Mesothelial cell of epicardium (in vitro differentiated cells): Measurements from ENCODE around the gene PRAF2. TPM values are rescaled to one million over a fixed set of nuclear protein-coding genes. Genes with fewer than 3 reads are reported as not detected.
A peak's percentile ranks its signal among the peaks of the same experiment; 100 is the strongest.

Source experiments
- DNase-seq, 2 experiments: peaks; one replicate each; pipeline ENCODE4 v3.0.0; 2021; ENCODE audit warnings: low spot score in 2 of 2; ENCODE audit not compliant: unreplicated experiment in 2 of 2
- H3K27ac Mint-ChIP-seq: 2 replicates; pipeline ENCODE4 v1.8.0; 2021; ENCODE audit warnings: mixed read lengths
- H3K27me3 Mint-ChIP-seq: 2 replicates; pipeline ENCODE4 v1.8.0; 2021; ENCODE audit warnings: low read depth, mixed read lengths
- H3K36me3 Mint-ChIP-seq: 2 replicates; pipeline ENCODE4 v1.8.0; 2021; ENCODE audit warnings: mixed read lengths
- H3K4me1 Mint-ChIP-seq: 2 replicates; pipeline ENCODE4 v1.8.0; 2021; ENCODE audit warnings: mixed read lengths
- H3K4me3 Mint-ChIP-seq: 2 replicates; pipeline ENCODE4 v1.8.0; 2021; ENCODE audit warnings: mild to moderate bottlenecking, moderate library complexity, mixed read lengths
- H3K9me3 Mint-ChIP-seq: 2 replicates; pipeline ENCODE4 v1.8.0; 2021; ENCODE audit warnings: mixed read lengths
- CTCF ChIP-seq: fragments of 200-600 bp; sonication (generic); IDR thresholded peaks from one replicate; pipeline ENCODE4 v1.5.0; 2021; ENCODE audit warnings: antibody characterized with exemption; ENCODE audit not compliant: unreplicated experiment
- total RNA-seq: library from RNA; stranded (reverse); gene quantifications from 3 replicates; pipeline ENCODE4 v1.2.1, GENCODE V29; 2021

PRAF2 gene
- total RNA-seq, 1 donor from 2014 or later = 31.7 TPM

DNA sequence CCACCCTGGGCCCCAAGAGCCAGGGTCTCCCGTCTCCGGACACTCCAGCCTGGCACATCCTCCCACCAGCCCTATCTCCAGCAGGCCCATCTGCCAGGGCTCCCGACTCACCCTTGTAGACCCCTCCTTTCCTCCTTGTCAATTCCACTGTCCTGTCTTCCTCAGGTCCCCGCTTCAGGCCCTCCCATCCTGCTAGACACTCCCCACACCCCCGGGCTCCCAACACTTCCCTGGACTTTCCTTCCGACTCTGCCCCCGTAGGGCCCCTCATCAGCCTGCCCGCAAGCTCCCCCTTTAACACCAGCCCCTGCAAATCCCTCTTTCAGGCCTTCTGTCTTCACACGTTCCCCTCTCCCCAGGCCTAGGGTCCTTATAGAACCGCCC is 1.1 kb downstream of the PRAF2 start:
- Mint-ChIP-seq H3K36me3 (peaks cover 1% of the 10 kb centered on the region), H3K27ac (no peak overlapping the region), H3K9me3 (no peaks in the 10 kb centered on the region), H3K27me3 (no peaks in the 10 kb centered on the region), H3K4me3 (peak overlapping the region; percentile 80), H3K4me1 (peaks cover 14% of the 10 kb centered on the region)
- DNase-seq = no peak
- no peak for TF ChIP-seq CTCF

- Mint-ChIP-seq H3K4me1 (peaks cover 14% of the 10 kb centered on the region), H3K27ac (no peak overlapping the region), H3K9me3 (no peaks in the 10 kb centered on the region), H3K36me3 (peaks cover 1% of the 10 kb centered on the region), H3K27me3 (no peaks in the 10 kb centered on the region), H3K4me3 (peak overlapping the region; percentile 50)
- no peak for TF ChIP-seq CTCF
- DNase-seq = no peak
Observed at GRCh38 chrX:49071877-49072711, 1.7 kb downstream of the PRAF2 start.

- H3K9me3 Mint-ChIP-seq = no peaks in the 10 kb centered on the region
- H3K36me3 Mint-ChIP-seq = peaks cover 1% of the 10 kb centered on the region
- TF ChIP-seq CTCF = no peak
- H3K27me3 Mint-ChIP-seq = no peaks in the 10 kb centered on the region
- no peak overlapping the region for H3K27ac Mint-ChIP-seq
- H3K4me1 Mint-ChIP-seq = peaks cover 14% of the 10 kb centered on the region
- DNase-seq = no peak
- H3K4me3 Mint-ChIP-seq = no peak overlapping the region
Observed at GRCh38 chrX:49070988-49071387, 2.8 kb downstream of the PRAF2 start.

GRCh38 chrX:49069038-49069437 is 4.8 kb downstream of the PRAF2 start:
- Mint-ChIP-seq H3K4me1 (peaks cover 12% of the 10 kb centered on the region), H3K27me3 (no peaks in the 10 kb centered on the region), H3K9me3 (no peaks in the 10 kb centered on the region), H3K36me3 (peaks cover 2% of the 10 kb centered on the region), H3K4me3 (no peak overlapping the region), H3K27ac (peak overlapping the region; percentile 34)
- no peak for DNase-seq
- TF ChIP-seq CTCF = no peak

DNA sequence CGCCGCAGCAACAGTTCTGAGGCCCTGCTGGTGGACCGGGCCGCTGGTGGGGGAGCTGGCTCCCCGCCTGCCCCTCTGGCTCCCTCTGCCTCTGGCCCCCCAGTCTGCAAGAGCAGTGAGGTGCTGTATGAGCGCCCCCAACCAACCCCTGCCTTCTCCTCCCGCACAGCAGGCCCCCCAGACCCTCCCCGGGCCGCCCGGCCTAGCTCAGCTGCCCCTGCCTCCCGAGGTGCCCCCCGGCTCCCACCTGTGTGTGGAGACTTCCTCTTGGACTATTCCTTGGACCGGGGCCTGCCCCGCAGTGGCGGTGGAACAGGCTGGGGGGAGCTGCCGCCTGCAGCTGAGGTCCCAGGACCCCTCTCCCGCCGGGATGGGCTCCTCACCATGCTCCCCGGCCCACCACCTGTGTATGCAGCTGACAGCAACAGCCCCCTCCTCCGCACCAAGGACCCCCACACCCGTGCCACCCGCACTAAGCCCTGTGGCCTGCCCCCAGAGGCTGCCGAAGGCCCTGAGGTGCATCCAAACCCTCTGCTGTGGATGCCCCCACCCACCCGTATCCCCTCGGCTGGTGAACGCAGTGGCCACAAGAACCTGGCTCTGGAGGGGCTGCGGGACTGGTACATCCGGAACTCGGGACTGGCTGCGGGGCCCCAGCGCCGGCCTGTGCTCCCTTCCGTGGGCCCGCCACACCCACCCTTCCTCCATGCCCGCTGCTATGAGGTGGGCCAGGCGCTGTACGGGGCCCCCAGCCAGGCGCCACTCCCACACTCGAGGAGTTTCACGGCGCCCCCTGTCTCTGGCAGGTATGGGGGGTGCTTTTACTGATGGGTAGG is 6.3 kb downstream of the PRAF2 start:
- Mint-ChIP-seq H3K9me3 (no peaks in the 10 kb centered on the region), H3K27me3 (no peaks in the 10 kb centered on the region), H3K27ac (no peak overlapping the region), H3K36me3 (peaks cover 2% of the 10 kb centered on the region), H3K4me3 (no peak overlapping the region), H3K4me1 (no peaks in the 10 kb centered on the region)
- TF ChIP-seq CTCF = no peak
- no peak for DNase-seq
